Measurements from ENCODE around the gene SMOC2.

GRCh38 chr6:168708984-168709383, 268.0 kb downstream of the SMOC2 start:
- no peak for TF ChIP-seq POLR2A (IDR thresholded peaks at IDR 0.05)
- TF ChIP-seq CTCF (IDR thresholded peaks at IDR 0.05) = no peak
